ENCODE measurements around the gene FBXO48. TPM values are rescaled to one million over a fixed set of nuclear protein-coding genes. Genes with fewer than 3 reads are reported as not detected.
A peak's percentile ranks its signal among the peaks of the same experiment; 100 is the strongest.

The FBXO48 gene
- total RNA-seq, 1 experiment from 2014 or later = 1.7 TPM

GRCh38 chr2:68428746-68429145, 38.3 kb downstream of the FBXO48 start:
- intact Hi-C loops (cut with micrococcal nuclease) = no loop called here
- no peaks in the 10 kb centered on the region for H3K27me3 Mint-ChIP-seq (ENCODE audit: insufficient read depth, unreplicated experiment)
- no peak overlapping the region for H3K27ac Mint-ChIP-seq (ENCODE audit: low read depth, unreplicated experiment)
- TF ChIP-seq, protein P1, sequence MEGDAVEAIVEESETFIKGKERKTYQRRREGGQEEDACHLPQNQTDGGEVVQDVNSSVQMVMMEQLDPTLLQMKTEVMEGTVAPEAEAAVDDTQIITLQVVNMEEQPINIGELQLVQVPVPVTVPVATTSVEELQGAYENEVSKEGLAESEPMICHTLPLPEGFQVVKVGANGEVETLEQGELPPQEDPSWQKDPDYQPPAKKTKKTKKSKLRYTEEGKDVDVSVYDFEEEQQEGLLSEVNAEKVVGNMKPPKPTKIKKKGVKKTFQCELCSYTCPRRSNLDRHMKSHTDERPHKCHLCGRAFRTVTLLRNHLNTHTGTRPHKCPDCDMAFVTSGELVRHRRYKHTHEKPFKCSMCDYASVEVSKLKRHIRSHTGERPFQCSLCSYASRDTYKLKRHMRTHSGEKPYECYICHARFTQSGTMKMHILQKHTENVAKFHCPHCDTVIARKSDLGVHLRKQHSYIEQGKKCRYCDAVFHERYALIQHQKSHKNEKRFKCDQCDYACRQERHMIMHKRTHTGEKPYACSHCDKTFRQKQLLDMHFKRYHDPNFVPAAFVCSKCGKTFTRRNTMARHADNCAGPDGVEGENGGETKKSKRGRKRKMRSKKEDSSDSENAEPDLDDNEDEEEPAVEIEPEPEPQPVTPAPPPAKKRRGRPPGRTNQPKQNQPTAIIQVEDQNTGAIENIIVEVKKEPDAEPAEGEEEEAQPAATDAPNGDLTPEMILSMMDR (IDR thresholded peaks at IDR 0.05; ENCODE audit: unreplicated experiment) = no peak
- no peaks in the 10 kb centered on the region for H3K36me3 Mint-ChIP-seq (ENCODE audit: insufficient read depth, unreplicated experiment)
- no TSS peak for BruUV-seq (replicated peaks)
- DNase-seq (ENCODE audit: unreplicated experiment) = no peak
- H3K9me3 Mint-ChIP-seq (ENCODE audit: unreplicated experiment) = no peaks in the 10 kb centered on the region
- CTCF ChIA-PET = interaction anchor here (1.1 kb wide), 2 partner anchors 10 to 12 kb away, joined by 3 to 7 read pairs; no protein-coding TSS in a partner anchor
- no peaks in the 10 kb centered on the region for H3K4me1 Mint-ChIP-seq (ENCODE audit: insufficient read depth, unreplicated experiment)
- H3K4me3 Mint-ChIP-seq (ENCODE audit: unreplicated experiment) = no peak overlapping the region
- POLR2A ChIA-PET = interaction anchor here (0.7 to 1.6 kb wide), 6 partner anchors 11 to 126 kb away, joined by 3 to 6 read pairs (median 3); partner anchors contain the start of gene FBXO48

DNA sequence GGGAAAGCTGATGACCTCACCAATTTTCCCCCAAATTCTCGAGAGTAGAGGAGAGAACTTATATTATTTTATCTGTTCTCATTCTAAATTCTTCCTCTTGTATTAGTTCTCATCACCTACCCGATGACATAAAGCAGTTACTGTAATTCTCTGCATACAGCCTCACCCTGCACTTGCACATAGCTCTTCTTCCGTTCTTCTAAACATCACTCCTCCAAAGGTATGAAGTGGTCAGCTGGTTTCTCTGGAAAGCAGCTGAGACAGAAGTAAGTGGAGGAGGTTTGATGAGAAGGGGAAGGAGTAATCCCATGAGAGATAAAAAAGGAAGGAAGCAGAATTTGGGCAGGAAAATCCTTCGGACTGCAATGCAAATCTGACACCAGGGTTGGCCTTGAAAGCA, 39.0 kb downstream of the FBXO48 start:
- H3K27ac Mint-ChIP-seq (ENCODE audit: low read depth, unreplicated experiment) = no peak overlapping the region
- DNase-seq (ENCODE audit: unreplicated experiment) = no peak
- H3K27me3 Mint-ChIP-seq (ENCODE audit: insufficient read depth, unreplicated experiment) = no peaks in the 10 kb centered on the region
- no peaks in the 10 kb centered on the region for H3K9me3 Mint-ChIP-seq (ENCODE audit: unreplicated experiment)
- H3K4me3 Mint-ChIP-seq (ENCODE audit: unreplicated experiment) = no peak overlapping the region
- H3K4me1 Mint-ChIP-seq (ENCODE audit: insufficient read depth, unreplicated experiment) = no peaks in the 10 kb centered on the region
- BruUV-seq (replicated peaks) = no TSS peak
- TF ChIP-seq, protein P1 (IDR thresholded peaks at IDR 0.05; ENCODE audit: unreplicated experiment) = no peak
- ChIA-PET POLR2A (interaction anchor here (0.7 to 1.6 kb wide), 5 partner anchors 12 to 125 kb away, joined by 3 to 6 read pairs (median 3); no protein-coding TSS in a partner anchor), CTCF (interaction anchor here (1.1 kb wide), 2 partner anchors 10 to 12 kb away, joined by 3 to 7 read pairs; no protein-coding TSS in a partner anchor)
- H3K36me3 Mint-ChIP-seq (ENCODE audit: insufficient read depth, unreplicated experiment) = no peaks in the 10 kb centered on the region
- intact Hi-C loops (cut with micrococcal nuclease) = no loop called here

DNA sequence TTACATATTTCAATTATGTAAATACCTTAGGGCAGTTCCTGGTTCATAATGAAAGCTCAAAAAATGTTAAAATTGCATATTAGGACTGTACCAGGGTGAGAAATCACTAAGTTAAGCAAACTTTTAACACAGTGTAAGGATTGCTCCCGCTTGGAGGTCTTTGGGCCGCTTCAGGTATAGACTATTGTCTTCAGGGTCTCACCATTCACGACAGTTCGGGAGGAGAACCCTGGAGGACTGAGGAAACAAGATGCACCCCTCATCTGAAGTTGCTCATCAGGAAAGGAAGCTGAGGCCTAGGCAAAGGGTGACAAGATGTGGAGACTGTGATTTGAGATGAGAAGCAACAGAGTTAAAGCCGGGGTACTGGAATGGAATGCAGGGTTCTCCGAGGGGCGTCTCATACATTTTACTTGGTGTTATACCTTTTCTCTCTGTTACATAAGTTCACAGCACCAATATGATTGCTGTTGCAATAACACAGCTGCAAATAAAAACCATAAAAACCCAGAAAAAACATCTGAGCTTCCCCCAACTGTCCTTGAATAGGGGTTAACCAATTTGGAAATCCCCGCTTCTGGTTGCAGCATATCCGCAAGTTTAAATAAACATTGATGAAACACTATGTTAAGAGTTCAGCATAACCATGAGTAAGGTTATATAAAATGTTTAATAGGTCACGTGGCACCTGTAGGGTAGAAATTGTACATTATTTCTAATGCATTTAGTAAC, 40.1 kb downstream of the FBXO48 start:
- Mint-ChIP-seq H3K36me3 (ENCODE audit: insufficient read depth, unreplicated experiment) (no peaks in the 10 kb centered on the region), H3K27me3 (ENCODE audit: insufficient read depth, unreplicated experiment) (no peaks in the 10 kb centered on the region), H3K27ac (ENCODE audit: low read depth, unreplicated experiment) (no peak overlapping the region), H3K4me1 (ENCODE audit: insufficient read depth, unreplicated experiment) (no peaks in the 10 kb centered on the region), H3K4me3 (ENCODE audit: unreplicated experiment) (no peak overlapping the region), H3K9me3 (ENCODE audit: unreplicated experiment) (no peaks in the 10 kb centered on the region)
- BruUV-seq (replicated peaks) = no TSS peak
- DNase-seq (ENCODE audit: unreplicated experiment) = peak; percentile 78
- ChIA-PET POLR2A (interaction anchor here (0.5 to 1.5 kb wide), 8 partner anchors 10 to 320 kb away, joined by 3 to 6 read pairs (median 3); no protein-coding TSS in a partner anchor), CTCF (interaction anchor here (2.4 kb wide), 1 partner anchor 14 kb away, joined by 11 read pairs; no protein-coding TSS in a partner anchor)
- intact Hi-C loops (cut with micrococcal nuclease) = no loop called here
- TF ChIP-seq, protein P1 (IDR thresholded peaks at IDR 0.05; ENCODE audit: unreplicated experiment) = no peak

GRCh38 chr2:68426446-68426845, 40.6 kb downstream of the FBXO48 start:
- BruUV-seq (replicated peaks) = no TSS peak
- H3K36me3 Mint-ChIP-seq (ENCODE audit: insufficient read depth, unreplicated experiment) = no peaks in the 10 kb centered on the region

More at GRCh38 chr2:68426446-68426845, 40.6 kb downstream of the FBXO48 start:
- TF ChIP-seq, protein P1 (IDR thresholded peaks at IDR 0.05; ENCODE audit: unreplicated experiment) = no peak
- H3K27ac Mint-ChIP-seq (ENCODE audit: low read depth, unreplicated experiment) = no peak overlapping the region
- H3K27me3 Mint-ChIP-seq (ENCODE audit: insufficient read depth, unreplicated experiment) = no peaks in the 10 kb centered on the region
- CTCF ChIA-PET = interaction anchor here (2.4 kb wide), 1 partner anchor 14 kb away, joined by 11 read pairs; no protein-coding TSS in a partner anchor
- DNase-seq (ENCODE audit: unreplicated experiment) = no peak
- no peaks in the 10 kb centered on the region for H3K9me3 Mint-ChIP-seq (ENCODE audit: unreplicated experiment)
- POLR2A ChIA-PET = interaction anchor here (0.5 to 1.5 kb wide), 7 partner anchors 9 to 319 kb away, joined by 3 to 6 read pairs (median 3); no protein-coding TSS in a partner anchor
- no peak overlapping the region for H3K4me3 Mint-ChIP-seq (ENCODE audit: unreplicated experiment)
- H3K4me1 Mint-ChIP-seq (ENCODE audit: insufficient read depth, unreplicated experiment) = no peaks in the 10 kb centered on the region
- intact Hi-C loops (cut with micrococcal nuclease) = no loop called here
